Left lung (tissue), 10 donors: Measurements from ENCODE around the gene GLDN. TPM values are rescaled to one million over a fixed set of nuclear protein-coding genes. Genes with fewer than 3 reads are reported as not detected.
A peak's percentile ranks its signal among the peaks of the same experiment; 100 is the strongest.

Experiments
- ATAC-seq: fragments of 200-7000 bp; cut with Tn5 transposase; one replicate; pipeline ENCODE4 v1.9.1; 2020; ENCODE audit warnings: moderate library complexity
- DNase-seq, 4 donors: peaks; one replicate each; pipeline ENCODE4 v3.0.0-alpha.2; 2013 to 2020
- H3K27ac ChIP-seq, 2 donors: fragments of 200-600 bp; sonication (generic) in 1 of 2; one replicate each; pipeline versions ENCODE4 v1.5.0 to v1.8.0; 2020 to 2021
- H3K27me3 ChIP-seq, 2 donors: fragments of 200-600 bp; sonication (generic) in 1 of 2; one replicate each; pipeline versions ENCODE4 v1.5.0 to v1.8.0; 2020 to 2021
- H3K36me3 ChIP-seq, 2 donors: fragments of 200-600 bp; sonication (generic) in 1 of 2; one replicate each; pipeline versions ENCODE4 v1.5.0 to v1.8.0; 2020 to 2021
- H3K4me1 ChIP-seq, 2 donors: fragments of 200-600 bp; one replicate each; pipeline ENCODE4 v1.8.0; 2021
- H3K4me3 ChIP-seq, 2 donors: fragments of 200-600 bp; sonication (generic) in 1 of 2; one replicate each; pipeline versions ENCODE4 v1.5.0 to v1.8.0; 2020 to 2021; ENCODE audit warnings: mild to moderate bottlenecking in 1 of 2
- H3K9me3 ChIP-seq, 2 donors: fragments of 200-600 bp; sonication (generic) in 1 of 2; one replicate each; pipeline versions ENCODE4 v1.5.0 to v1.8.0; 2020 to 2021
- CTCF ChIP-seq, 2 donors: fragments of 200-600 bp; sonication (generic) in 1 of 2; IDR thresholded peaks; one replicate each; pipeline versions ENCODE4 v1.5.0 to v1.8.0; 2021; ENCODE audit warnings: antibody characterized with exemption in 2 of 2
- intact Hi-C, 2 donors: fragments of 100-400 bp; cut with DNase I; formaldehyde crosslinking; loops; one replicate each; pipeline versions ENCODE4 v1.11.2 to v1.14.2; 2022
- polyA plus RNA-seq, 6 donors: library from polyadenylated mRNA; unstranded; fragments of 120-200 nt; gene quantifications; one replicate each; pipeline ENCODE4 v1.2.1, GENCODE V29; 2013; ENCODE audit not compliant: insufficient read length in 6 of 6
- total RNA-seq, 2 donors: library from RNA; stranded (reverse); fragmentation: NEBNext Ultra II Directional; extraction: Animal tissue kit (Norgen Biotek cat#: 25700); gene quantifications; one replicate each; pipeline ENCODE4 v1.2.1, GENCODE V29; 2021
- donor health status: DM: no; HTN: yes; CAD: no.
- donor health status: DM: no; HTN: no; CAD: no.

GLDN gene
- total and polyA plus RNA-seq, 8 donors: 0.12 to 58.6 (median 0.25) TPM

- DNase-seq: no peak
- intact Hi-C loops: no loop called here
- Histone ChIP-seq H3K27me3 (no peaks in the 10 kb centered on the region), H3K4me3 (no peak overlapping the region), H3K4me1 (peaks cover 5 to 9% of the 10 kb centered on the region in 2 donors), H3K9me3 (no peaks in the 10 kb centered on the region), H3K27ac (no peak overlapping the region), H3K36me3 (no peaks in the 10 kb centered on the region)
- ATAC-seq: no peak
- no peak for TF ChIP-seq CTCF (IDR thresholded peaks at IDR 0.05)
Measured at GRCh38 chr15:51303462-51303980, 37.9 kb upstream of the GLDN start.

GRCh38 chr15:51307325-51307724 lies 34.1 kb upstream of the GLDN start:
- no peak overlapping the region for H3K27ac ChIP-seq
- ATAC-seq: no peak
- H3K4me3 ChIP-seq: no peak overlapping the region
- H3K36me3 ChIP-seq: no peaks in the 10 kb centered on the region
- H3K9me3 ChIP-seq: no peaks in the 10 kb centered on the region
- no peaks in the 10 kb centered on the region for H3K27me3 ChIP-seq
- H3K4me1 ChIP-seq: peaks cover 13 to 16% of the 10 kb centered on the region in 2 donors
- intact Hi-C loops: no loop called here
- no peak for DNase-seq
- no peak for TF ChIP-seq CTCF (IDR thresholded peaks at IDR 0.05)

GRCh38 chr15:51307811-51308210 lies 33.6 kb upstream of the GLDN start:
- TF ChIP-seq CTCF (IDR thresholded peaks at IDR 0.05): no peak
- H3K27ac ChIP-seq: no peak overlapping the region
- no peak overlapping the region for H3K4me3 ChIP-seq
- intact Hi-C loops: no loop called here
- ATAC-seq: no peak
- no peaks in the 10 kb centered on the region for H3K36me3 ChIP-seq
- H3K4me1 ChIP-seq: peaks cover 14 to 21% of the 10 kb centered on the region in 2 donors
- H3K27me3 ChIP-seq: no peaks in the 10 kb centered on the region
- no peak for DNase-seq
- H3K9me3 ChIP-seq: no peaks in the 10 kb centered on the region

GRCh38 chr15:51310064-51310463 lies 31.4 kb upstream of the GLDN start:
- Histone ChIP-seq H3K27ac (peak overlapping the region; percentile 35 to 67), H3K4me3 (no peak overlapping the region), H3K36me3 (no peaks in the 10 kb centered on the region), H3K9me3 (no peaks in the 10 kb centered on the region), H3K4me1 (peaks cover 14 to 24% of the 10 kb centered on the region in 2 donors), H3K27me3 (no peaks in the 10 kb centered on the region)
- TF ChIP-seq CTCF (IDR thresholded peaks at IDR 0.05): no peak
- DNase-seq (peak in 2 of 4 donors; percentile 17 to 28), ATAC-seq (peak; percentile 37)
- intact Hi-C loops: no loop called here

GRCh38 chr15:51311510-51311909 lies 29.9 kb upstream of the GLDN start:
- Histone ChIP-seq H3K27me3 (no peaks in the 10 kb centered on the region), H3K36me3 (no peaks in the 10 kb centered on the region), H3K27ac (peak overlapping the region in 1 of 2 donors; percentile 48), H3K9me3 (no peaks in the 10 kb centered on the region), H3K4me1 (peaks cover 14 to 24% of the 10 kb centered on the region in 2 donors), H3K4me3 (no peak overlapping the region)
- ATAC-seq (no peak), DNase-seq (no peak)
- no peak for TF ChIP-seq CTCF (IDR thresholded peaks at IDR 0.05)
- intact Hi-C loops: no loop called here
